ENCODE measurements around the gene SND1.

SND1 gene

DNA sequence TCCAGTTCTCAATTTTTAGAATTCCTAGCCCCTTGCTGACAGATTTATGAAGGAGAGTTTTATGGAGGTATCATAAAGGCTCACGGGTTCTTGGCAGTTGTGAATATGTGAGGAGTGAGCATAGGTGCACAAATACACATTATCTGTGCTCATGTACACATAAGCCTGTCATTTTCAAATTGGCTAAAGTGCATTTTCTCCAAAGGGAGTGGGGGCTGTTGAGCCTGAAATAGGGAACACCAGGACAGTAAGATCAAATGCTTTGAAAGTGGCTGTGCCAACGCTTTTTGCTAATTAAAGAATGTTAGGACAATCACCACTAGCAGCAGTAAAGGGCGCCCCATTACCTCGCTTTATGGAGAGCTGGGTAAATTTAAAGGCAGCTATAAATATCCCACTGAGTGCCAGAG lies 387.6 kb downstream of the SND1 start:
- Histone ChIP-seq H3K9ac (ENCODE audit: low read length) (no peak overlapping the region), H4K20me1 (ENCODE audit: insufficient read depth, low read length) (peaks cover 15% of the 10 kb centered on the region; the same call in 1 of the 2 replicates), H3K27ac (ENCODE audit: low read length) (no peak overlapping the region), H3K79me2 (ENCODE audit: low read length) (peaks cover 82% of the 10 kb centered on the region), H3K36me3 (replicated peaks; ENCODE audit: insufficient read depth, low read length) (no peaks in the 10 kb centered on the region), H3F3A (ENCODE audit: insufficient read depth, low read length) (peaks cover 39% of the 10 kb centered on the region), H3K9me2 (replicated peaks; ENCODE audit: insufficient read depth, low read length) (no peaks in the 10 kb centered on the region), H3K4me2 (ENCODE audit: low read depth, low read length) (no peak overlapping the region), H2AFZ (ENCODE audit: low read length) (no peak overlapping the region), H3K27me3 (replicated peaks; ENCODE audit: insufficient read depth, low read length) (no peaks in the 10 kb centered on the region), H3K4me1 (ENCODE audit: low read length) (peaks cover 67% of the 10 kb centered on the region), H3K9me3 (replicated peaks; ENCODE audit: insufficient read depth, low read length) (no peaks in the 10 kb centered on the region), H3K4me3 (ENCODE audit: low read length) (no peak overlapping the region)
- no peak for DNase-seq
- TF ChIP-seq EZH2phosphoT487 (IDR thresholded peaks at IDR 0.05; ENCODE audit: low read length) (no peak), EZH2 (optimal IDR thresholded peaks at IDR 0.05; ENCODE audit: low read depth, low read length) (no peak)
- TF ChIP-seq, protein P1, sequence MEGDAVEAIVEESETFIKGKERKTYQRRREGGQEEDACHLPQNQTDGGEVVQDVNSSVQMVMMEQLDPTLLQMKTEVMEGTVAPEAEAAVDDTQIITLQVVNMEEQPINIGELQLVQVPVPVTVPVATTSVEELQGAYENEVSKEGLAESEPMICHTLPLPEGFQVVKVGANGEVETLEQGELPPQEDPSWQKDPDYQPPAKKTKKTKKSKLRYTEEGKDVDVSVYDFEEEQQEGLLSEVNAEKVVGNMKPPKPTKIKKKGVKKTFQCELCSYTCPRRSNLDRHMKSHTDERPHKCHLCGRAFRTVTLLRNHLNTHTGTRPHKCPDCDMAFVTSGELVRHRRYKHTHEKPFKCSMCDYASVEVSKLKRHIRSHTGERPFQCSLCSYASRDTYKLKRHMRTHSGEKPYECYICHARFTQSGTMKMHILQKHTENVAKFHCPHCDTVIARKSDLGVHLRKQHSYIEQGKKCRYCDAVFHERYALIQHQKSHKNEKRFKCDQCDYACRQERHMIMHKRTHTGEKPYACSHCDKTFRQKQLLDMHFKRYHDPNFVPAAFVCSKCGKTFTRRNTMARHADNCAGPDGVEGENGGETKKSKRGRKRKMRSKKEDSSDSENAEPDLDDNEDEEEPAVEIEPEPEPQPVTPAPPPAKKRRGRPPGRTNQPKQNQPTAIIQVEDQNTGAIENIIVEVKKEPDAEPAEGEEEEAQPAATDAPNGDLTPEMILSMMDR (IDR thresholded peaks at IDR 0.05; ENCODE audit: low read length): no peak

DNA sequence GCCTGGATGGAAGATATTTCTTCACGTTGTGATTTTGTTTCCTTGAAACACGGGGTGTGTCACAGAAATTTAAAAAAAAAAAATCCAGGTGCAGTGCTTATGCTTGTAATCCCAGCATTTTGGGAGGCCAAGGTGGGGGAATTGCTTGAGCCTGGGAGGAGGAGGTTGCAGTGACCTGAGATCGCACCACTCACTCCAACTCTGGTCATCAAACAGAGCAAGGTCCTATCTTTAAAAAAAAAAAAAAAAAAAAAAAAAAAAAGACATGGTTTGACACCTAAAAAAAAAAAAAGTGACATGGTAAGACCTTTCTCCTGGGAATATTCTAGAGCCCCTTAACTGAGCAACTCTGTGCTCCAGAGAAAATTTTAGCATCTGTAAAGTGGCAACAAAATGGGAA lies 388.2 kb downstream of the SND1 start:
- DNase-seq: no peak
- H2AFZ ChIP-seq (ENCODE audit: low read length): no peak overlapping the region
- no peak overlapping the region for H3K27ac ChIP-seq (ENCODE audit: low read length)
- no peaks in the 10 kb centered on the region for H3K36me3 ChIP-seq (replicated peaks; ENCODE audit: insufficient read depth, low read length)
- H4K20me1 ChIP-seq (ENCODE audit: insufficient read depth, low read length): peaks cover 10% of the 10 kb centered on the region; the same call in 1 of the 2 replicates
- no peak for TF ChIP-seq EZH2phosphoT487 (IDR thresholded peaks at IDR 0.05; ENCODE audit: low read length)
- TF ChIP-seq, protein P1 (IDR thresholded peaks at IDR 0.05; ENCODE audit: low read length): no peak
- no peak for TF ChIP-seq EZH2 (optimal IDR thresholded peaks at IDR 0.05; ENCODE audit: low read depth, low read length)
- no peaks in the 10 kb centered on the region for H3K27me3 ChIP-seq (replicated peaks; ENCODE audit: insufficient read depth, low read length)
- H3K9me3 ChIP-seq (replicated peaks; ENCODE audit: insufficient read depth, low read length): no peaks in the 10 kb centered on the region
- no peak overlapping the region for H3K4me3 ChIP-seq (ENCODE audit: low read length)
- H3K9ac ChIP-seq (ENCODE audit: low read length): no peak overlapping the region
- no peaks in the 10 kb centered on the region for H3K9me2 ChIP-seq (replicated peaks; ENCODE audit: insufficient read depth, low read length)
- H3F3A ChIP-seq (ENCODE audit: insufficient read depth, low read length): peaks cover 33% of the 10 kb centered on the region
- H3K79me2 ChIP-seq (ENCODE audit: low read length): peaks cover 85% of the 10 kb centered on the region
- H3K4me2 ChIP-seq (ENCODE audit: low read depth, low read length): no peak overlapping the region
- H3K4me1 ChIP-seq (ENCODE audit: low read length): peaks cover 64% of the 10 kb centered on the region

DNA sequence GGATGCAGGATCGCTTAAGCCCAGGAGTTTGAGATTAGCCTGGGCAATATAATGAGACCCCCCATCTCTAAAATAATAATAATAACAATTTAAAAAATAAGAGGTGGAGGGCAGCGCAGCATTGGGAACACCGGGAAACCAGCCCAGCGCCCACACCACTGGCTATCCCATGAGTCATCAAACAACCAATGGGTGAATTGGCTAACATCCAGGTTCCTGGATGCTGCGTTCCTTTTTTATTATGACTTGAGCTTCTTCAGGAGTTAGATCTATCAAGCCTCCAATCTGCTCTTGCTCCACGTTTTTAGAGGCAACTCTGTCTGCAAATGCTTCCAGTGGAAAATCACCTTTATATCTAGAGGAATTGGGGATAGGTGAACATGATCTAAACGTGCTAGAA lies 389.2 kb downstream of the SND1 start:
- H3K27ac ChIP-seq (ENCODE audit: low read length): no peak overlapping the region
- H3K27me3 ChIP-seq (replicated peaks; ENCODE audit: insufficient read depth, low read length): no peaks in the 10 kb centered on the region
- TF ChIP-seq EZH2 (optimal IDR thresholded peaks at IDR 0.05; ENCODE audit: low read depth, low read length) (no peak), EZH2phosphoT487 (IDR thresholded peaks at IDR 0.05; ENCODE audit: low read length) (no peak)
- TF ChIP-seq, protein P1 (IDR thresholded peaks at IDR 0.05; ENCODE audit: low read length): no peak
- no peak for DNase-seq
- no peaks in the 10 kb centered on the region for H3K9me3 ChIP-seq (replicated peaks; ENCODE audit: insufficient read depth, low read length)
- H3K9ac ChIP-seq (ENCODE audit: low read length): no peak overlapping the region
- no peaks in the 10 kb centered on the region for H3K36me3 ChIP-seq (replicated peaks; ENCODE audit: insufficient read depth, low read length)
- peaks cover 25% of the 10 kb centered on the region for H3F3A ChIP-seq (ENCODE audit: insufficient read depth, low read length)
- no peak overlapping the region for H3K4me3 ChIP-seq (ENCODE audit: low read length)
- H3K4me2 ChIP-seq (ENCODE audit: low read depth, low read length): no peak overlapping the region
- H3K4me1 ChIP-seq (ENCODE audit: low read length): peaks cover 54% of the 10 kb centered on the region
- peaks cover 10% of the 10 kb centered on the region; the same call in 1 of the 2 replicates for H4K20me1 ChIP-seq (ENCODE audit: insufficient read depth, low read length)
- H3K79me2 ChIP-seq (ENCODE audit: low read length): peaks cover 86% of the 10 kb centered on the region
- no peak overlapping the region for H2AFZ ChIP-seq (ENCODE audit: low read length)
- no peaks in the 10 kb centered on the region for H3K9me2 ChIP-seq (replicated peaks; ENCODE audit: insufficient read depth, low read length)

Measured in MM.1S (cell line).